COLO829 (cell line): ENCODE measurements around the gene GNL1.

Source experiments
- DNase-seq: peaks from one replicate; pipeline ENCODE4 v3.0.0; 2012; ENCODE audit warnings: low spot score

Gene GNL1

GRCh38 chr6:30556066-30556905 lies at the start of gene GNL1:
Gene GNL1, minus strand, starts transcription at chr6:30556489. Its CDS starts 286 bp downstream, at chr6:30556203.
- DNase-seq = peak; percentile 94

GRCh38 chr6:30603961-30604360 lies 47.7 kb upstream of the GNL1 start:
- no peak for DNase-seq

GRCh38 chr6:30601815-30602641 lies 45.7 kb upstream of the GNL1 start:
- no peak for DNase-seq

- DNase-seq = no peak
Observed at GRCh38 chr6:30601436-30601814, 45.1 kb upstream of the GNL1 start.

DNA sequence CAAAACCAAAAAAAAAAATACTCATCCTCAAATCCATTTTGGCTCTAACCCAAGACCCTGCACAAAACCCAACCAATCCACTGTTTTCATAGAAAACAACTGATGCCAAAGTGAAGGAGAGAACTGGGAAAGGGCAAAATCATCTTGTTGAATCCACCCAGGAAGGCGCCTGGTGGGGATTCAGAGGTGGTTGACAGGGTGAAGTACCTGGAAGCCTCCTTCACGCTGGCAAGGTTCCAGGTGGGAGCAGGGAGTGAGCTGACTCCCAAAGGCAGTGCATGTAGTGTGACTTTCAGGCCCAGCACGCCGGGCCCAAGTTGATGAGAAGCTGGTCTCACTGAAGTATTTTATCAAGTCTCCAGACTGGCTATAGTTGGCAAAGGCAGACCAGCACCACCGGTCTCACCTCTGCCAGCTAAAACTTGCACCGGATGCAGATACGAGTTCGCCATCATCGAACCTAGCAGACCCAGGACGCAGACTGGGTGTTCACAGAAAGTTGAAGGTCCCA lies 44.2 kb upstream of the GNL1 start:
- no peak for DNase-seq

DNA sequence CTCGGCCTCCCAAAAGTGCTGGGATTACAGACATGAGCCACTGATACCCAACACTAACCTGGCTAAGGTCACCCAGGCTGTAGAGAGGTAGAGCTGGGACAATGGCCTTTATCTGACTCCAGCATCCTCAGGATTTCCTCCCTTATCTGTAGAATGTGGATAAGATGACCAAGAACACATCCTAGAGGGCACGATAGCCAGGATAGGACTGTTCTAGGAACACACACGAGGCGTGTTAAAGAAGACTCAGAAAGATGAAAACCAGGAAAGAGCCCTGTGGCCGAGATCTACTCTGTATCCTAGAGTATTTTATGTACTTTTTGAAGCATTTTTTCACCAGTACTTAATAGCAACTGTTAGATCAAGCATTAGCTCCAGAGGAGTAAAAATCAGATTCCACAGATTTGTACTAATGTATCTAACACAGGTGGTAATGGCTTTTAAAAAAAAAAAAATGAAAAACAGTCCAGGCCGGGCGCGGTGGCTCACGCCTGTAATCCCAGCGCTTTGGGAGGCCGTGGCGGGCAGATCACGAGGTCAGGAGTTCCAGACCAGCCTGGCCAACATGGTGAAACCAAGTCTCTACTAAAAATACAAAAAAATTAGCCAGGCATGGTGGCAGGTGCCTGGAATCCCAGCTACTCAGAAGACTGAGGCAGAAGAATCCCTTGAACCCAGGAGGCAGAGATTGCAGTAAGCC lies 43.5 kb upstream of the GNL1 start:
- DNase-seq = no peak

- DNase-seq = no peak
Observed at GRCh38 chr6:30598912-30599624, 42.8 kb upstream of the GNL1 start.

GRCh38 chr6:30597315-30598144 lies 41.2 kb upstream of the GNL1 start:
- peak; percentile 87 for DNase-seq

DNA sequence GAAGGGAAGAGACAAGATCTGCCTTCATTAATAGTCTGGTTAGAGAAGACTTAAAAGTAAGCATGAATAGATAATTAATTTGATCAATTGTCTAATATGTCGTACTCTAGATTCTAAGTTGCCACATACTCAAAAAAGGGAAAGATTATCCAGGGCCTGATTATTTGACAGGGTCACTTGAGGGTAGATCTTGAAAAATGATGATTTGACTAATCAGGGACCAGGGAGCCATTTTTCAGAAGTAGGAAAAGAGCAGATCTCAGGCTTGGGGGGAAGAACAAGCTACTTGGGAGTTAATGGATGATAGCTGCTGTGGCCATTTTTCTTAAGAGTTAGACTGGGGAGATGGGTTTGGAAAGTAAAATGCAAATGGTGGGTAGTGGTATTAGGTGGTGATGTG lies 36.0 kb upstream of the GNL1 start:
- no peak for DNase-seq

DNA sequence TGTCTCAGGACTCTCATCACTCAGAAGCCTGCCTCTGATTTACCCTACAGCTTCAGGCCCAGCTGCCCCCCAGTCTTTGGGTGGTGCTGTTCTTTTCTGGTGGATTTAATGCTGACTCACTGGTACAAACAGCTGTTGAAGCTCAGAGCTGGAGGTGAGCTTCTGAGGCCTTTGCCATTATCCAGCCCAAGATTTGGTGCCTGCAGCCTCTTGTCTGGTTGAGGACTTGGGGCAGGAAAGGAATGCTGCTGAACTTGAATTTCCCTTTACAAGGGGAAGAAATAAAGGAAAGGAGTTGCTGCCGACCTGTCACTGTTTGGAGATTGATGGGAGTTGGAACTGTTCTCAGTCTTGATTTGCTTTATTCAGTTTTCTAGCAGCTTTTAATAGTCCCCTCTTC lies 34.7 kb upstream of the GNL1 start:
- DNase-seq = no peak

GRCh38 chr6:30590509-30590908 lies 34.2 kb upstream of the GNL1 start:
- no peak for DNase-seq

GRCh38 chr6:30589754-30590358 lies 33.6 kb upstream of the GNL1 start:
- no peak for DNase-seq

GRCh38 chr6:30583921-30584320 lies 27.6 kb upstream of the GNL1 start:
- DNase-seq = no peak

GRCh38 chr6:30578051-30578450 lies 21.8 kb upstream of the GNL1 start:
- DNase-seq = no peak

GRCh38 chr6:30573113-30573512 lies 16.8 kb upstream of the GNL1 start:
- DNase-seq = no peak

DNA sequence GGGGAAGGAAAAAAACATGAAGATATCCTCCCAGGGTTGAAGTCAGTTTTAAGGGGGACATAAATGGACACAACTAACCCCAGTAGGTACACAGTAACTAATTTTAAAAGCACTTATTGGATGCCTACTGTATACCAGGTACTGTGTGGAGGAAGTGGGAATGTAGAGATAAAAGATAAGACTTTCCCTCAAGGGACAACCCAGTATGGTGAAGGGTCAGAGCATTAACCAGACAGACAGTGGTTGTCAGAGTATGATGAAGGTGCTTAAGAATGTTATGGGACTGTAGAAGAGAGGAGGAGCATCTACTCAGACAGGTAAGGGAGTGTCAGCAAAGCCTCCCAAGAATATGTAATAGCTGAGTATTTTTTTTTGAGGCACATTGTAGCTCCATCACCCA lies 15.9 kb upstream of the GNL1 start:
- DNase-seq = no peak

GRCh38 chr6:30571762-30572082 lies 15.4 kb upstream of the GNL1 start:
- DNase-seq = no peak

GRCh38 chr6:30571075-30571761 lies 14.9 kb upstream of the GNL1 start, which contains the start of gene ABCF1:
Gene ABCF1, plus strand, starts transcription at chr6:30571442. Its CDS starts 46 bp downstream, at chr6:30571488.
- DNase-seq = peak; percentile 99

GRCh38 chr6:30570740-30571074 lies 14.4 kb upstream of the GNL1 start:
- no peak for DNase-seq

GRCh38 chr6:30570263-30570662 lies 14.0 kb upstream of the GNL1 start:
- DNase-seq = no peak
